GM12875 (cell line): Measurements from ENCODE around the gene CTIF.

Experiments
- H3K4me3 ChIP-seq: one replicate; pipeline ENCODE4 v1.5.1; 2011; ENCODE audit warnings: low read depth, low read length, control low read depth
- TF ChIP-seq, protein P1 (sequence below): IDR thresholded peaks from 2 replicates; pipeline ENCODE4 v1.5.1; 2011; ENCODE audit warnings: low read depth, mild to moderate bottlenecking, control low read depth, inconsistent platforms, low read length, moderate library complexity, borderline replicate concordance; ENCODE audit not compliant: insufficient read depth

Gene CTIF

GRCh38 chr18:48562075-48562474, 23.2 kb downstream of the CTIF start:
- TF ChIP-seq, protein P1, sequence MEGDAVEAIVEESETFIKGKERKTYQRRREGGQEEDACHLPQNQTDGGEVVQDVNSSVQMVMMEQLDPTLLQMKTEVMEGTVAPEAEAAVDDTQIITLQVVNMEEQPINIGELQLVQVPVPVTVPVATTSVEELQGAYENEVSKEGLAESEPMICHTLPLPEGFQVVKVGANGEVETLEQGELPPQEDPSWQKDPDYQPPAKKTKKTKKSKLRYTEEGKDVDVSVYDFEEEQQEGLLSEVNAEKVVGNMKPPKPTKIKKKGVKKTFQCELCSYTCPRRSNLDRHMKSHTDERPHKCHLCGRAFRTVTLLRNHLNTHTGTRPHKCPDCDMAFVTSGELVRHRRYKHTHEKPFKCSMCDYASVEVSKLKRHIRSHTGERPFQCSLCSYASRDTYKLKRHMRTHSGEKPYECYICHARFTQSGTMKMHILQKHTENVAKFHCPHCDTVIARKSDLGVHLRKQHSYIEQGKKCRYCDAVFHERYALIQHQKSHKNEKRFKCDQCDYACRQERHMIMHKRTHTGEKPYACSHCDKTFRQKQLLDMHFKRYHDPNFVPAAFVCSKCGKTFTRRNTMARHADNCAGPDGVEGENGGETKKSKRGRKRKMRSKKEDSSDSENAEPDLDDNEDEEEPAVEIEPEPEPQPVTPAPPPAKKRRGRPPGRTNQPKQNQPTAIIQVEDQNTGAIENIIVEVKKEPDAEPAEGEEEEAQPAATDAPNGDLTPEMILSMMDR, result no peak
- H3K4me3 ChIP-seq, result no peak overlapping the region

DNA sequence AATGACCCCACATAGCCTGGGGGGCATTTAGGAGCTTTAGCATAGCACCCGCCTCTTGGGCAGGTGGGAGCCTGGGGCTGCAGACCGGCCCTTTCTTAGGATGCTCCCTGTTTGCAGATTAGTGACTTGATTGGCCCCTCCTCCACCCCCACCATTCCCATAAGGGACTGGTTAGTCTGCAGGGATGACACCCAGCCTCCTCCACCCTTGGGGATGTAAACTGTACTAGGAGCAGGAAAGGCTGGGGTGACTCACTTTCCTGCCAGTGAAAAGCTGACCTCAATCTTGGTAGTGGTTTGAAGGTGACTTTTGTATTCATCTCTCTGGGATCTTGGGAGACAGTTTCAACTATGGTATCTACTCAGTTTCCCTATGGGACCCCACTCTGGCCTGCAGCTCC, 24.2 kb downstream of the CTIF start:
- TF ChIP-seq, protein P1, result no peak
- no peak overlapping the region for H3K4me3 ChIP-seq

DNA sequence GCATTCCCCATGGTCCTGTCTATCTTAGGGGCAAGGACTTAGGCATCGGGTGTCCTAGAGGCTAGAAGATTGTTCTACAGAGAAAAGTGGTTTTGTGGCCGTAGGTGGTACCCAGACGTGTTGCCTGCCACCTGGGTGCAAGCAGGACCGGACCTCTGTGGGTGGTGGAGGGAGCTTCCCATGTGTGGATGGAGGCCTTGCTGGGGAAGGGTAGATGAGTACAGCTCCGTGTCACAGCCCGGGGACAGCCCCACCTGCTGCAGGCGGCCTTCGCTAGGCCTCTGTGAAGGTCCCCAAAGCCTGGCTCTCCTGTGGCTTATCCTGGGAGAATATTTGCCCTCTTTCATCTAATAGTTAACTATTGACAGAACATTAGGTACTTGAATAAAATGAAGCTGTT, 25.3 kb downstream of the CTIF start:
- TF ChIP-seq, protein P1, result no peak
- H3K4me3 ChIP-seq, result no peak overlapping the region

GRCh38 chr18:48565105-48565504, 26.3 kb downstream of the CTIF start:
- TF ChIP-seq, protein P1, result no peak
- H3K4me3 ChIP-seq, result no peak overlapping the region

- no peak overlapping the region for H3K4me3 ChIP-seq
Observed at GRCh38 chr18:48566589-48566988, 27.8 kb downstream of the CTIF start.

GRCh38 chr18:48567388-48567787, 28.6 kb downstream of the CTIF start:
- no peak overlapping the region for H3K4me3 ChIP-seq
- TF ChIP-seq, protein P1, result no peak

More at GRCh38 chr18:48566589-48566988, 27.8 kb downstream of the CTIF start:
- TF ChIP-seq, protein P1, result no peak

GRCh38 chr18:48569139-48569914, 30.5 kb downstream of the CTIF start:
- TF ChIP-seq, protein P1, result no peak

More at GRCh38 chr18:48569139-48569914, 30.5 kb downstream of the CTIF start:
- H3K4me3 ChIP-seq, result no peak overlapping the region
